ENCODE measurements around the gene ISCA1. TPM values are rescaled to one million over a fixed set of nuclear protein-coding genes. Genes with fewer than 3 reads are reported as not detected.

ISCA1 gene
- polyA plus RNA-seq, 1 donor from 2014 or later, result 141 TPM

GRCh38 chr9:86241216-86241615 lies 41.1 kb downstream of the ISCA1 start:
- H2AFZ ChIP-seq (ENCODE audit: low read depth, low read length), result no peak overlapping the region
- H3F3A ChIP-seq (ENCODE audit: insufficient read depth, low read length, poor library complexity, severe bottlenecking), result no peaks in the 10 kb centered on the region
- no peak overlapping the region for H3K4me3 ChIP-seq (ENCODE audit: low read length)
- no peak overlapping the region for H3K27ac ChIP-seq (ENCODE audit: low read length)
- H3K9me2 ChIP-seq (ENCODE audit: insufficient read depth, low read length), result no peaks in the 10 kb centered on the region
- H3K79me2 ChIP-seq (replicated peaks; ENCODE audit: insufficient read depth, low read length), result no peaks in the 10 kb centered on the region
- H3K27me3 ChIP-seq (ENCODE audit: insufficient read depth, low read depth, low read length), result no peaks in the 10 kb centered on the region
- no peaks in the 10 kb centered on the region for H3K9me3 ChIP-seq (ENCODE audit: low read length)
- no peak overlapping the region for H3K9ac ChIP-seq (ENCODE audit: low read length)
- H3K4me2 ChIP-seq (ENCODE audit: low read length), result no peak overlapping the region
- H3K36me3 ChIP-seq (ENCODE audit: insufficient read depth, low read length), result no peaks in the 10 kb centered on the region
- TF ChIP-seq SMC3 (conservative IDR thresholded peaks at IDR 0.05; ENCODE audit: poor library complexity) (no peak), EZH2 (IDR thresholded peaks at IDR 0.05; ENCODE audit: borderline replicate concordance, insufficient read depth, low read length, poor library complexity, severe bottlenecking) (no peak), POLR2AphosphoS5 (IDR thresholded peaks at IDR 0.05) (no peak), MXI1 (conservative IDR thresholded peaks at IDR 0.05; ENCODE audit: poor library complexity, severe bottlenecking) (no peak), TAF1 (IDR thresholded peaks at IDR 0.05; ENCODE audit: low read depth) (no peak), RAD21 (conservative IDR thresholded peaks at IDR 0.05) (no peak), EP300 (conservative IDR thresholded peaks at IDR 0.05; ENCODE audit: poor library complexity, severe bottlenecking) (no peak), CTCF (IDR thresholded peaks at IDR 0.05; ENCODE audit: poor library complexity, severe bottlenecking) (no peak)
- TF ChIP-seq, protein P1, sequence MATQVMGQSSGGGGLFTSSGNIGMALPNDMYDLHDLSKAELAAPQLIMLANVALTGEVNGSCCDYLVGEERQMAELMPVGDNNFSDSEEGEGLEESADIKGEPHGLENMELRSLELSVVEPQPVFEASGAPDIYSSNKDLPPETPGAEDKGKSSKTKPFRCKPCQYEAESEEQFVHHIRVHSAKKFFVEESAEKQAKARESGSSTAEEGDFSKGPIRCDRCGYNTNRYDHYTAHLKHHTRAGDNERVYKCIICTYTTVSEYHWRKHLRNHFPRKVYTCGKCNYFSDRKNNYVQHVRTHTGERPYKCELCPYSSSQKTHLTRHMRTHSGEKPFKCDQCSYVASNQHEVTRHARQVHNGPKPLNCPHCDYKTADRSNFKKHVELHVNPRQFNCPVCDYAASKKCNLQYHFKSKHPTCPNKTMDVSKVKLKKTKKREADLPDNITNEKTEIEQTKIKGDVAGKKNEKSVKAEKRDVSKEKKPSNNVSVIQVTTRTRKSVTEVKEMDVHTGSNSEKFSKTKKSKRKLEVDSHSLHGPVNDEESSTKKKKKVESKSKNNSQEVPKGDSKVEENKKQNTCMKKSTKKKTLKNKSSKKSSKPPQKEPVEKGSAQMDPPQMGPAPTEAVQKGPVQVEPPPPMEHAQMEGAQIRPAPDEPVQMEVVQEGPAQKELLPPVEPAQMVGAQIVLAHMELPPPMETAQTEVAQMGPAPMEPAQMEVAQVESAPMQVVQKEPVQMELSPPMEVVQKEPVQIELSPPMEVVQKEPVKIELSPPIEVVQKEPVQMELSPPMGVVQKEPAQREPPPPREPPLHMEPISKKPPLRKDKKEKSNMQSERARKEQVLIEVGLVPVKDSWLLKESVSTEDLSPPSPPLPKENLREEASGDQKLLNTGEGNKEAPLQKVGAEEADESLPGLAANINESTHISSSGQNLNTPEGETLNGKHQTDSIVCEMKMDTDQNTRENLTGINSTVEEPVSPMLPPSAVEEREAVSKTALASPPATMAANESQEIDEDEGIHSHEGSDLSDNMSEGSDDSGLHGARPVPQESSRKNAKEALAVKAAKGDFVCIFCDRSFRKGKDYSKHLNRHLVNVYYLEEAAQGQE (IDR thresholded peaks at IDR 0.05; ENCODE audit: borderline replicate concordance), result no peak
- no peaks in the 10 kb centered on the region for H4K20me1 ChIP-seq (ENCODE audit: insufficient read depth)

DNA sequence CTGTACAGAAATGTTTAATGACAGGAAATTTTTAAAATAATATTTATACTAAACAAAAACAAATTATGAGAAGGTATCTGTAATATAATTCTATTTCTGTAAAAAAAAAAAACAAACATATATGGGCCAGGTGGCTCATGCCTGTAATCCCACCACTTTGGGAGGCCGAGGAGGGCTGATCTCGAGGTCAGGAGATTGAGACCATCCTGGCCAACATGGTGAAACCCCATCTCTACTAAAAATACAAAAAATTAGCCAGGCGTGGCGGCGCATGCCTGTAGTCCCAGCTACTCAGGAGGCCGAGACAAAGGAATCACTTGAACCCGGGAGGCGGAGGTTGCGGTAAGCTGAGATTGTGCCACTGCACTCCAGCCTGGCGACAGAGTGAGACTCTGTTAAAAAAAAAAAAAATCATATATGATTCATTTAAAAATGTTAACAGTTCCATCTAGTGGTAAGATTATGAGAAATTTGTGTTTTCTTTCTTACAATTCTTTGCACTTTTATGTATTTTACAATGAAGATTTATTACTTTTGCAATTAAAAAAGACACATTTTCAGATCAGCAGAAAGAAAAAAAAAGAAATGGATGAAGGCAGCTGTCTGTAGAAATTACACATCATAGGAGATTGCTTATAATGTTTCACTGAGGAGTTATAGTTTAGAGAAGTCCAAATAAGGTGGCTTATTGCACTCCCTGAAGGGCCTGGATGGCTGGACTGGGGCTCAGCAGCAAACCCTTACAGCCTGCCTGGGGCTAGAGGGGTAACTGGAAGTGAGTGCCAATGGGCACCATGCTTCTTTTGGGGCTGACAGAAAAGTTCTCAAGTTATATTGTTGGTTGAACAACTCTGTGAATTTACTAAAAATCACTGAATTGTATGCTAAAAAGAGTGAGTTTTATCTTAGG lies 43.2 kb downstream of the ISCA1 start:
- TF ChIP-seq RAD21 (conservative IDR thresholded peaks at IDR 0.05) (peak; percentile 41), SMC3 (conservative IDR thresholded peaks at IDR 0.05; ENCODE audit: poor library complexity) (peak; percentile 48), CTCF (IDR thresholded peaks at IDR 0.05; ENCODE audit: poor library complexity, severe bottlenecking) (peak; percentile 55), EP300 (conservative IDR thresholded peaks at IDR 0.05; ENCODE audit: poor library complexity, severe bottlenecking) (no peak), TAF1 (IDR thresholded peaks at IDR 0.05; ENCODE audit: low read depth) (no peak)
- H2AFZ ChIP-seq (ENCODE audit: low read depth, low read length), result no peak overlapping the region
- no peaks in the 10 kb centered on the region for H3K79me2 ChIP-seq (replicated peaks; ENCODE audit: insufficient read depth, low read length)
- H3F3A ChIP-seq (ENCODE audit: insufficient read depth, low read length, poor library complexity, severe bottlenecking), result no peaks in the 10 kb centered on the region
- no peaks in the 10 kb centered on the region for H3K27me3 ChIP-seq (ENCODE audit: insufficient read depth, low read depth, low read length)
- no peak overlapping the region for H3K4me3 ChIP-seq (ENCODE audit: low read length)
- H3K9ac ChIP-seq (ENCODE audit: low read length), result no peak overlapping the region
- no peaks in the 10 kb centered on the region for H4K20me1 ChIP-seq (ENCODE audit: insufficient read depth)
- H3K36me3 ChIP-seq (ENCODE audit: insufficient read depth, low read length), result no peaks in the 10 kb centered on the region
- H3K4me2 ChIP-seq (ENCODE audit: low read length), result no peak overlapping the region
- H3K9me3 ChIP-seq (ENCODE audit: low read length), result no peaks in the 10 kb centered on the region
- H3K9me2 ChIP-seq (ENCODE audit: insufficient read depth, low read length), result no peaks in the 10 kb centered on the region
- no peak overlapping the region for H3K27ac ChIP-seq (ENCODE audit: low read length)

Measured in neural cell (in vitro differentiated cells).